ENCODE data around the gene TBX5. TPM values are rescaled to one million over a fixed set of nuclear protein-coding genes. Genes with fewer than 3 reads are reported as not detected.

TBX5 gene
- total and polyA plus RNA-seq, 2 donors (not counting 1 experiment from before 2014, with no cell fraction given), result not detected

- POLR2A ChIA-PET, result no interaction called here
- Mint-ChIP-seq H3K4me1 (peaks cover 4% of the 10 kb centered on the region), H3K27ac (no peak overlapping the region), H3K27me3 (peaks cover 14% of the 10 kb centered on the region), H3K9me3 (ENCODE audit: insufficient read depth) (no peaks in the 10 kb centered on the region), H3K4me3 (no peak overlapping the region)
- CTCF ChIA-PET, result no interaction called here
- Histone ChIP-seq H3K27me3 (replicated peaks in 1 of 4; ENCODE audit: control extremely low read depth in 1 of 4, control insufficient read depth in 3 of 4, insufficient read depth in 4 of 4, low read length in 3 of 4) (no peaks in the 10 kb centered on the region), H2AFZ (ENCODE audit: insufficient read depth, low read depth, low read length, poor library complexity, severe bottlenecking) (no peak overlapping the region), H3K4me3 (ENCODE audit: control extremely low read depth in 1 of 5, extremely low read depth in 1 of 5, insufficient read depth in 1 of 5, low read depth in 2 of 5, low read length in 4 of 5) (no peak overlapping the region), H3K9me3 (ENCODE audit: control extremely low read depth in 1 of 3, control insufficient read depth in 2 of 3, insufficient read depth in 1 of 3, low read length in 2 of 3) (peaks cover 0 to 7% (median 0%) of the 10 kb centered on the region in 3 donors), H3K4me2 (replicated peaks; ENCODE audit: low read depth, low read length, poor library complexity, severe bottlenecking) (no peak overlapping the region), H3K79me2 (ENCODE audit: control insufficient read depth, insufficient read depth, low read length) (no peaks in the 10 kb centered on the region), H3K9ac (ENCODE audit: low read length) (no peak overlapping the region), H3K4me1 (ENCODE audit: control insufficient read depth in 2 of 2, insufficient read depth in 2 of 2, low read length in 2 of 2) (no peaks in the 10 kb centered on the region), H3K36me3 (replicated peaks in 1 of 2; ENCODE audit: control extremely low read depth in 1 of 2, control insufficient read depth in 1 of 2, extremely low read depth in 1 of 2, insufficient read depth in 2 of 2, low read length in 1 of 2) (no peaks in the 10 kb centered on the region), H3K27ac (ENCODE audit: low read length in 2 of 2) (no peak overlapping the region), H4K20me1 (ENCODE audit: control insufficient read depth, insufficient read depth, low read length, poor library complexity, severe bottlenecking) (no peaks in the 10 kb centered on the region)
- DNase-seq (no peak), ATAC-seq (ENCODE audit: low read depth) (no peak)
- intact Hi-C loops (cut with micrococcal nuclease), result no loop called here
- WGBS (ENCODE audit: insufficient coverage), result 80% methylated on average over 1 of the region's 7 CpGs
- TF ChIP-seq CTCF (IDR thresholded peaks at IDR 0.05), result no peak
- no peak for TF ChIP-seq EZH2 (IDR thresholded peaks at IDR 0.05; ENCODE audit: borderline replicate concordance, insufficient read depth, low read depth, low read length, poor library complexity, severe bottlenecking)
Observed at GRCh38 chr12:114371733-114372132, 34.2 kb downstream of the TBX5 start.

- Histone ChIP-seq H3K4me2 (replicated peaks; ENCODE audit: low read depth, low read length, poor library complexity, severe bottlenecking) (no peak overlapping the region), H3K9ac (ENCODE audit: low read length) (no peak overlapping the region), H3K27ac (ENCODE audit: low read length in 2 of 2) (no peak overlapping the region), H3K9me3 (ENCODE audit: control extremely low read depth in 1 of 3, control insufficient read depth in 2 of 3, insufficient read depth in 1 of 3, low read length in 2 of 3) (peaks cover 0 to 8% (median 1%) of the 10 kb centered on the region in 3 donors), H3K36me3 (replicated peaks in 1 of 2; ENCODE audit: control extremely low read depth in 1 of 2, control insufficient read depth in 1 of 2, extremely low read depth in 1 of 2, insufficient read depth in 2 of 2, low read length in 1 of 2) (no peaks in the 10 kb centered on the region), H3K27me3 (replicated peaks in 1 of 4; ENCODE audit: control extremely low read depth in 1 of 4, control insufficient read depth in 3 of 4, insufficient read depth in 4 of 4, low read length in 3 of 4) (no peaks in the 10 kb centered on the region), H3K4me1 (ENCODE audit: control insufficient read depth in 2 of 2, insufficient read depth in 2 of 2, low read length in 2 of 2) (no peaks in the 10 kb centered on the region), H3K4me3 (ENCODE audit: control extremely low read depth in 1 of 5, extremely low read depth in 1 of 5, insufficient read depth in 1 of 5, low read depth in 2 of 5, low read length in 4 of 5) (no peak overlapping the region), H2AFZ (ENCODE audit: insufficient read depth, low read depth, low read length, poor library complexity, severe bottlenecking) (no peak overlapping the region), H3K79me2 (ENCODE audit: control insufficient read depth, insufficient read depth, low read length) (no peaks in the 10 kb centered on the region), H4K20me1 (ENCODE audit: control insufficient read depth, insufficient read depth, low read length, poor library complexity, severe bottlenecking) (no peaks in the 10 kb centered on the region)
- Mint-ChIP-seq H3K4me3 (no peak overlapping the region), H3K27ac (no peak overlapping the region), H3K9me3 (ENCODE audit: insufficient read depth) (no peaks in the 10 kb centered on the region), H3K4me1 (peaks cover 4% of the 10 kb centered on the region), H3K27me3 (peaks cover 12% of the 10 kb centered on the region)
- ChIA-PET CTCF (no interaction called here), POLR2A (no interaction called here)
- 83% methylated on average over 7 of the region's 13 CpGs for WGBS (ENCODE audit: insufficient coverage)
- intact Hi-C loops (cut with micrococcal nuclease), result no loop called here
- ATAC-seq (ENCODE audit: low read depth) (no peak), DNase-seq (no peak)
- TF ChIP-seq CTCF (IDR thresholded peaks at IDR 0.05), result no peak
Observed at GRCh38 chr12:114371250-114371649, 34.7 kb downstream of the TBX5 start.

All from B cell (primary cell).